ENCODE results near the gene PHACTR3.

PHACTR3 gene

DNA sequence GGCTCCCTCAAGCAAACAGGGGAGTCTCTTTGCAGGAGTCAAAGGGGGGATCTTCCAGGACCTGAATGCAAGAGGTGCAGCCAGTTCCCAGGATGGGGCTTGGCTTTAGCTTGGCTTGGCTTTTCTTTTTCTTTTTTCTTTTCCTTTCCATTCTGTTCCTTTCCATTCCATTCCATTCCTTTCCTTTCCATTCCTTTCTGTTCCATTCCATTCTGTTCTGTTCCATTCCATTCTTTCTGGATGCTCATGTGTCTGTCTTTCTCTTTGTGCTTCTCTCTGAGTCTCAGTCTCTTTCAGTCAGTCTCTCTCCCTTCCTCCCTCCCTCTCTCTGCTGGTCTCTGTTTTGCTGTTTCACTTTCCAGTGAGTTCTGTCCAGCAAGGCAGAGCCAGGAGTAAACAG is 163.3 kb downstream of the PHACTR3 start:
- no peak for DNase-seq

GRCh38 chr20:59770270-59770669 is 165.9 kb downstream of the PHACTR3 start:
- DNase-seq: no peak

- no peak for DNase-seq
These were observed 166.5 kb downstream of the PHACTR3 start for GRCh38 chr20:59770851-59771250.

DNA sequence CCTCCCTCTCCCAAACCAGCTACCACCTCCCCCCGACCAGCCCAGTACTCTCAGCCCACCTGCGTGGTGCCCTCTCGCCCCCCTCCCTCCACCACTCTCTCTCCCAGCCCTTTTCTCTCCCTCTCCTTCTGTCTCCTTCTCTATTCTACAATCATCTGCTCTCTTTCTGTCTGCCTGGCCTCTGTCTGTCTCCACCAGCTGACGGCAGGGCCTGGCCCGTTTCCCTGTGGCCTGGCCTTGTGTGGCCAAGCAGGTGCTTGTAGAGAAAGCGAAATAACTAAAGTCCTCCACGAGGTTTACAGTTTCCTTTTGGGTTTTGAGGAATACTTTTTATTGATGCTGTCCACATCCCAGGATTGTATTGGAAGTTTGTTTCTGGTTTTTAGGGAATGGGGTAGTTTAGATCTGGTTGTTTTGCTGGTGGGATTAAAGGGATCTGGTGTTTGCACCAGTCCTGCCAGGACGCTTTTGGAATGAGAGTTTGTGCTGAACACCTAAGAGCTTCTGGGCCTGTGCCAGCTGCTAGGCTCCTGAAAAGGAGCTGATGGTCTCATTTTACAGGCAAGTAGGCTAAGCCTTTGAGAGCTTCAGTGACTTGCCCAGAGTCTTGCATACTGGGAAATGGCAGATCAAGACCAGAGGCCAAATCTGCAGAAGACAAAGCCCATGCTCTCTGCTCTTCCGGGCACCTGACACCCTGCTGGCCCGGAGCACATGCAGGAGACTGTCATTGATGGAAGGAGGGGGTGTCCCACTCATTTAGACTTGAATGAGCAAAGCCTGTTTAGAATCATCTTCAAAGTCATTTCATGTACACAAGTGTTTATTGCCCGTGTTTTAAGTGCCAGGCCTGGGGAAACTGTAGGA is 167.4 kb downstream of the PHACTR3 start:
- DNase-seq: no peak

DNA sequence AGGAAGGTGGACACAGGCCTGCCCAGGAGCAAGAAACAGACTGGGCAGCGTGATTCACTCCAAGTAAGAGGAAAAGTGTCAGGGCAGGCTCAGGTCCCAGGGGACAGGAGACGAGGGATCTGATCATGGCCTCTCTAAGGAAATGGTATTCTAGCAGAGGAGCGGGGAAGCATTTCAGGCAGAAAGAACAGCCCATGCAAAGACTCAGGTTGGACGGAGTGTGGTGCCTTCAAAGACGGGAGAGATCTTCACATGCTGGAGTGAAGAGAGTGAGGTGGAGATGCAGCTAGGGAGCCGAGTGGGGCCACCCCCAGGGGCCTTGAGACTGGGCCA is 168.0 kb downstream of the PHACTR3 start:
- DNase-seq: no peak

DNA sequence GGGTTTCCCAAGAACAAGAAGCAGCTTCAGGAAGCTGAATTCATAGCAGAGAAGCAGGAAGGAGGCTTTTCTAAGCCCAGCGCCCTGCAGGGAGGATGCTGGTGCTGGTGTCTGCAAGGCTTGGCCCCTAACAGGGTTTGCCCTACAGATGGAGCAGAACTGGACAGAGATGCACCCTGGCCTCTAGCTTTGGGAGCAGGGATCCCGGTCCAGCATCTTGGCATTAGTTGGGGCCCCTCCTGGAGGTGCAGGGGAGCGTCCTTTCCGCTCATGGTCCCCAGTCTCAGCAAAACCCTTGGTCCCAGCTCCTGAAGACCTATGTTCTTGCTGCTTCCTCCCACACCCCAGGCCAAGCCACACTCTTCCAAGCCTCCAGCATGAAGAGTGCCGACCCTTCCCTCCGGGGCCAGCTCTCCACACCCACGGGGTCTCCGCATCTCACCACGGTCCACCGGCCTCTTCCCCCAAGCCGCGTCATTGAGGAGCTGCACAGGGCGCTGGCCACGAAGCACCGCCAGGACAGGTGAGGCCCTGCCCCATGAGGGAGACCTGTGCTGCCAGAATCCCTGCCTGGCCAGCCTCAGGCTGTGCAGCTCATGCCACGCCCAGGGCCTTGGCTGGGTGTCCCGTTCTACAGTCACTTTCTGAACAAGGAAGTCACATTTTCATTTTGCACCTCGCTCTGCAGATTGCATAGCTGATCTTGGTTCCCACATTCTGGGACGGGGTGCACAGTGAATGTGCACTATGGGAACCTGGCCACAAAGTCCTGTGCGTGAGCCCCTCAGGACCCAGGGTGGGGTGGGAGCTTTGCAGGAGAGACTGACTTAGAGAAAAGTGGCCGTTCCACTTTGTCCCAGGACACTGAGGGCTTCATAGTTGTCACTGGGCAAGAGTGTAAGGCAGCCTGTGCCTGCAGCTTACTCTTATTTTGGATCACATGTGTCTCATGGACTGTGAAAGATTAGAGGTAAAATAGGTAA is 168.9 kb downstream of the PHACTR3 start:
- no peak for DNase-seq

DNA sequence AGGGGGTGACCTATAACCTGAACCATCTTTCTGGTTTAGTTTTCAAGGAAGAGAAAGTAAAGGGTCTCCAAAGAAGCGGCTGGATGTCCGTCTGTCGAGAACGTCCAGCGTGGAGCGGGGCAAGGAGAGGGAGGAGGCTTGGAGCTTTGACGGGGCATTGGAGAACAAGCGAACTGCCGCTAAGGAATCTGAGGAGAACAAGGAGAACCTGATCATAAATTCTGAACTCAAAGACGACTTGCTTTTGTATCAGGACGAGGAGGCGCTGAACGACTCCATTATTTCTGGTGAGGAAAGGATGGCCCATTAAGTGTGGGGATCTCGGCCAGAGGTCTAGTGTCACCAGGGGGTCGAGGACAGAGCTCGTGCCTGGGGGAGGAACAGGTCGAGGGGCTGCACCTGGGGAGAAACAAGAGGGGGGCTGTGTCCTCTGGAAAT is 169.9 kb downstream of the PHACTR3 start:
- no peak for DNase-seq

DNA sequence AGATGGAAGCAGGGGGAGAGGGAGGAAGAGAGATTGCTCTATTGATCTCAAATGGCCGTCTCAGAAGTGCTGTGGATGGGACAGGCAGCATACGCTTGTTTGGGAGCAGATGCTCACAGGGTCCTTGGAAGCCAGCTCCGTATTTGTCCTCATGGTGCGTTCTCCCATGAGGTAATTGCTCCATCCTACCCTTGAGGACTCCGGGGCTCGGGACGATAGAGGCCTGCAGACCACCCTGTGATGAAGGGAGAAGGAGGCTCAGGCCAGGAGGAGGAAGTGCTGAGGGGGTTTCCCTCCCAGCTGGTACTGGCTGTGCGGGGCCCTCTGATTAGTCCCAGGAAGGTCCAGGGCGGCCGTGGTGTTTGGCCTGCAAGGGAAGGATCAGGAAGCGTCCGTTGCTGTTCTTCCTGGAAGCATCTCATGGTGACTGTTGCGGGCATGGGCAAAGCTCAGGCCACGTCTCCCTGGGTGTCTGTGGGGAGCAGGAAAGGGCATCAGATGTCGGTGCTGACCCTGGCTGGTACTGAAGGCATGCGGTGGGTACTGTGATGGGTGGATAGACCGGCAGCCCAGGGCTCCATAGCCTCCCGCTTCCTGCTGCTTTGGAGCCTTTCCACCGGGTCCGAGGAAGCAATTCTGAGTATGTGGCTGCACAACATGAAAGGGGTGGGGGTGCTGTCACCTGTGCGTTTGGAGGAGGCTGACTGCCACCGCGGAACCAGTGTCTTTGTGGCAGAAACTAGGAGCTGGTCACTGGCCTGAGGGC is 170.8 kb downstream of the PHACTR3 start:
- DNase-seq: no peak

GRCh38 chr20:59775687-59776055 is 171.3 kb downstream of the PHACTR3 start:
- DNase-seq: no peak

- no peak for DNase-seq
These were observed 171.8 kb downstream of the PHACTR3 start for GRCh38 chr20:59776059-59776603.

GRCh38 chr20:59776626-59777330 is 172.4 kb downstream of the PHACTR3 start:
- no peak for DNase-seq

DNA sequence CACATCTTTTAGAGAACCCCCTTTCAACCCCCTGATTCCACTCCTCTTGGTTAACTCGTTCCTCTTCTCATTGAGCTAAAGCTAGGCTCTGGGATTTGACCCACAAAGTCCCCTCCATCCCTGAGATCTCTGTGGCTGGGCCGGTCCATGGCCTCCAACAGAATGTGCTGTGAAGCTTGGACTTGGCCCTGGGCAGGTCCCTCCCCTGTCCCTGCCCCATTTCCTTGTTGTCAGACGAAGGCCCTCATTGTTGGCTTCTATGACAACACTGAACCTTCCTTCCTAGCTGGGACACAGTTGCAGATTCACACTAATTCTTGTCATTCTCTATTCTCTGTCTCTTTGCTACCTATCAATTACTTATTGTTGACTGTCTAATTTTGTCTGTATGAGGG is 173.0 kb downstream of the PHACTR3 start:
- DNase-seq: no peak

GRCh38 chr20:59777814-59778575 is 173.7 kb downstream of the PHACTR3 start:
- DNase-seq: no peak

- DNase-seq: no peak
These were observed 174.4 kb downstream of the PHACTR3 start for GRCh38 chr20:59778615-59779200.

DNA sequence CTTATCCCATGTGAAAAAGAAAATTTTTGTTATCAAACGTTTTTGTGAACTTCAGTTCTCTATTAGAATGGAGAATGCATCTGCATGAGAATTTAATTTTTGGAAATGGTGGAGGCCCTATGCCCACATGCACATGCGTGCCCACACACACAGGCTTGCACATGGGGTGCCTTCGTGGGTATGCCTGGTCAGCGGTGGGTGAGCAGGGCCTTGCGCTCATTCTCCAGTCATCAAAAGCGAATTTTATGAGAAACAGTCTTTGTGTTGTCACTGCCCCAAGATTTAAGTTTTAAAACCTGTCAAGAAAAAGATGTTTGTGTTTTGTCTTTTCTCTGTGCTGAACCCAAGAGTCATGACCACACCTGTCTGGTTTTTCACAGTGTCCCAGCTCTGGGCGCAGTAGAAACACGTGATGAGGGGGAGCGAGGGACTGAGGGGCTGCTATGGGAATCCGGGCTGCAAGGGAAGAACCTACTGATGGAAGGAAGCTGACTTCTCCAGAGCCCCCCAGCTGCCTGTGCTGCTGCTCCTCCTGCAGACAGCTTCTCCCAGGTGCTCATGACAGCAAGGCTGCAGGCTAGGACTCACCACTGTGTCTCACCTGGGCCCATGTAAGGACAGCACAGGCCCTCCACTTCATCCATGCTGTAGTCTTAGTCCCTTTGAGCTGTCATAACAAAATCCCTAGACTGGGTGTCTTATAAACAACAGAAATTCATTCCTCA is 175.5 kb downstream of the PHACTR3 start:
- no peak for DNase-seq

- no peak for DNase-seq
These were observed 176.3 kb downstream of the PHACTR3 start for GRCh38 chr20:59780494-59781185.

DNA sequence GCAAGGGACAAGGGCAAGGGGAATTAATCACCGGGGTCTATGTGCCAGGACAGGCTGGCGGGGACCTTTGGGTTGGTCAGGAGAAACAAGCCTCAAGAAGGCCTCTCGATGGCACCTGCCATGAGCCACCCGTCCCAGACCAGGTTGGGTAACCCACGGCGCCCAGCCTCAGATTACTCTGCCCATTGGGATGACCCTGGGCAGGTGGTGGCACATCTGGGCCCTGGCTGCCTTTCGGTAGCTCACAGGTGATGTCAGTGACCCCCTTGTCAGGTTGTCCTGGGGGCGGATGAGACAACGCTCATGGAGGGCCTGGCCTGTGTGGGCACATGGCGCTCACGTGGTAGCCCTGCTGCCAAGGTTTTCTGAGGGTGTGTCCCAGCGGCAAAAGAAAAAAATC is 176.9 kb downstream of the PHACTR3 start:
- DNase-seq: no peak

DNA sequence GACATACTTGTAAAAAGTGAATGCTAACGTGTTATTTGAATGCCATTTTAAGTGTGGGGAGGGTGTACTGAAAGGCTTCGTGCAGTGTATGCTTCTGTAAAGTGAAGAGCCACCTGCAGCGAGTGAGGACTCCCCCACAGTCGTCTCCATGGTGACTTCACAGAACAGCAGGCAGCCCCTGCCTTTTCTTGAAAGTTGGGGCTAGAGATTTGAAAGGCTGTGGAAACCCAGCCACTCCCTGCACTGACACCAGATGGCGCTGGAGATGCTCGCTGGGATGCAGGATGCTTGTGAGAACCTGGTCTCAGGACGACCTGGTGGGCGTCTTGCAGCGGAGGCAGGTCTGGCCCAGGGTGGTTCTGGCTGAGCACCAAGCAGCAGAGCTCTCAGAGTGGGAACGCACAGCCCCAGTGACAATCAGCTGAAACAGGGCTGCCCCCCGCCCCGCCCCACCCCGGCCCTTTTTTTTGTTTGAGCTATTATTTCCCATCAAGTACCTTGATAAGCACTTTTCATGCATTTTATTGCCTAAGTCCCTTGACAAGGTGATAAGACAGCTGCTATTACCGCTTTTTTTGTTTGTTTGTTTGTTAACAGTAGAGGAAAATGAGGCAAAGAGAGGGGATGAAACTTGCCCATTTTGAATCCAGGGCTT is 178.8 kb downstream of the PHACTR3 start:
- peak; percentile 27 for DNase-seq

DNA sequence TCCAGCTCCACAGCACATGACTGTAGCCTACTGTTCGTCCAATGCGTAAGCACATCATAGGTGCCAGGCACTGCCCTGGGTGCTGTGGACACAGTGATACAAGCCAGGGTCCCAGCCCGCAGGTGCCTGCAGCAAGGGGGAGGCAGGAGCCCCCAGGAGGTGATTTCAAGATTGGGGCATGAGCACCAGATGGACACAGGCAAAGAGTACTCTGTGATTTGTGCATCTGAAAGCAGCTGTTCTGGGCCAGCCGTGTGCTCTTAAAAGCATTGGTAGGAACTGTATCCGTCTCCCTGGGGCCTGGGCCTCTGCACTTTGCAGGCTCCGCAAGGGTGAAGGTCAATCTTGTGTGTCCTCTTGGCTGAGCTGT is 179.3 kb downstream of the PHACTR3 start:
- DNase-seq: no peak

Measured in NCI-H1436 (cell line).